ENCODE results near the gene SDC4. TPM values are rescaled to one million over a fixed set of nuclear protein-coding genes. Genes with fewer than 3 reads are reported as not detected.
A peak's percentile ranks its signal among the peaks of the same experiment; 100 is the strongest.

The SDC4 gene
- total and polyA plus RNA-seq, 7 experiments from 2014 or later = 0.21 to 46.7 (median 0.47) TPM; not detected in 1

DNA sequence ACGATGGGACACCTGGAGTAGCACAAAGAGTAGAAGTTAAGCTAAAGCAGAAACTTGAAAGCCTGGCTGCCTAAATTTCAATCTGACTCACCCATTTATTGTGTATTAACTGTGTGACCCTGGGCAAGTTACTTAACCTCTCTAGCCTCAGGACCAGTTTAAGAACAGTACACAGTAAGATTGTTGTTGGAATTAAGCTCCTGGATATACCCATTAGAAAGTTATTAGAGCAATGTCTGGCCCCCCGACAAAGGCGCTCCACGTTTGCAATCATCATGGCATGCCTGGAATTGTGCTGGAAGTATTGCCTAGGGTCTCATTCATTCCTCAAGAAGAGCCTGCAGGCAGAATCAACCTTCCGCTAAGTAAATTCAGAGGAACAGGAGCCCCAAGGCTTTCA, 1.4 kb downstream of the SDC4 start:
- Histone ChIP-seq H3K27me3 (ENCODE audit: control insufficient read depth in 2 of 2, insufficient read depth in 2 of 2, low read length in 2 of 2) (no peaks in the 10 kb centered on the region), H3K4me1 (ENCODE audit: control insufficient read depth in 2 of 2, insufficient read depth in 2 of 2, low read length in 2 of 2) (peaks cover 4% of the 10 kb centered on the region in 2 donors), H3K36me3 (ENCODE audit: control insufficient read depth in 2 of 3, insufficient read depth in 3 of 3, low read length in 3 of 3) (no peaks in the 10 kb centered on the region), H3K27ac (ENCODE audit: low read depth, low read length) (no peak overlapping the region), H3K4me3 (ENCODE audit: low read length) (no peak overlapping the region), H3K9me3 (ENCODE audit: control insufficient read depth in 2 of 3, low read length in 3 of 3) (no peaks in the 10 kb centered on the region)
- no peak for ATAC-seq
- no peak for DNase-seq
- Mint-ChIP-seq H3K36me3 (no peaks in the 10 kb centered on the region), H3K27me3 (peaks cover 0 to 18% (median 7%) of the 10 kb centered on the region in 5 donors), H3K4me1 (peaks cover 3 to 61% (median 7%) of the 10 kb centered on the region in 7 donors), H3K9me3 (no peaks in the 10 kb centered on the region), H3K4me3 (peak overlapping the region in 9 of 10 donors; percentile 16 to 95 (median 76)), H3K27ac (peak overlapping the region in 3 of 9 donors; percentile 40 to 83 (median 72))
- ChIA-PET CTCF (interaction anchor here (2.1 kb wide), 1 partner anchor 24 kb away, joined by 4 read pairs; no protein-coding TSS in a partner anchor), POLR2A (no interaction called here)
- intact Hi-C loops (cut with micrococcal nuclease) = no loop called here

DNA sequence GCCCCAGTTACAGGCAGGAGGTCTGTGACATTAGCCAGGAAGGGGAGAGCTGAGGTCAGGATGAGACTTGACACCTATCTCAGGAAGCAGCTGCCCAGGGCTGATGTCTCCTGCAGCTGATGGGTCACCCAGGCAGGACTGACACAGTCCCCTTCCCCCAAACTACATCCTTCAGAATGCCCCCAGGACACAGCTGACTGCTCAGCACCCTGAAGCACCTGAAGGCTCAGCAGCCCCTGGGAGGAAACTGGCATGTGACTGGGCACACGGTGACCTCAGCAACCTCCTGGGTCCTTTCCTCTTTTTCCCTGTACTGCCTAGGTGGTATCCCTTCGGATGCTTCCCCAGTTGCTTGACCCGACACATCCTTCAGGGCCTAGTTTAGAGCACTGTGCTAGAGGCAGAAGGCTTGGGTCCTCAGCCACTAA, 1.9 kb downstream of the SDC4 start:
- H3K27ac Mint-ChIP-seq = peak overlapping the region in 2 of 9 donors; percentile 40 to 49
- intact Hi-C loops (cut with micrococcal nuclease) = no loop called here
- POLR2A ChIA-PET = no interaction called here

GRCh38 chr20:45345104-45345936, 2.9 kb downstream of the SDC4 start:
- Histone ChIP-seq H3K4me1 (ENCODE audit: control insufficient read depth in 2 of 2, insufficient read depth in 2 of 2, low read length in 2 of 2) (peaks cover 4% of the 10 kb centered on the region in 2 donors), H3K9me3 (ENCODE audit: control insufficient read depth in 2 of 3, low read length in 3 of 3) (no peaks in the 10 kb centered on the region), H3K27me3 (ENCODE audit: control insufficient read depth in 2 of 2, insufficient read depth in 2 of 2, low read length in 2 of 2) (no peaks in the 10 kb centered on the region), H3K36me3 (ENCODE audit: control insufficient read depth in 2 of 3, insufficient read depth in 3 of 3, low read length in 3 of 3) (no peaks in the 10 kb centered on the region), H3K27ac (ENCODE audit: low read depth, low read length) (no peak overlapping the region), H3K4me3 (ENCODE audit: low read length) (no peak overlapping the region)
- no peaks in the 10 kb centered on the region for H3K9me3 Mint-ChIP-seq
- ATAC-seq (no peak), DNase-seq (no peak)
- H3K27ac Mint-ChIP-seq = no peak overlapping the region
- peak overlapping the region in 2 of 10 donors; percentile 16 to 95 for H3K4me3 Mint-ChIP-seq
- ChIA-PET POLR2A (no interaction called here), CTCF (interaction anchor here (2.1 kb wide), 1 partner anchor 22 kb away, joined by 4 read pairs; no protein-coding TSS in a partner anchor)
- H3K27me3 Mint-ChIP-seq = peaks cover 0 to 18% (median 7%) of the 10 kb centered on the region in 5 donors
- peaks cover 3 to 66% (median 7%) of the 10 kb centered on the region in 7 donors for H3K4me1 Mint-ChIP-seq
- intact Hi-C loops (cut with micrococcal nuclease) = no loop called here
- peaks cover 0 to under 1% (median 0%) of the 10 kb centered on the region in 5 donors for H3K36me3 Mint-ChIP-seq

More for the DNA sequence above, 1.9 kb downstream of the SDC4 start:
- no peak overlapping the region for H3K4me3 ChIP-seq (ENCODE audit: low read length)
- no peak for ATAC-seq
- H3K9me3 ChIP-seq (ENCODE audit: control insufficient read depth in 2 of 3, low read length in 3 of 3) = no peaks in the 10 kb centered on the region
- H3K36me3 ChIP-seq (ENCODE audit: control insufficient read depth in 2 of 3, insufficient read depth in 3 of 3, low read length in 3 of 3) = no peaks in the 10 kb centered on the region
- peaks cover 4% of the 10 kb centered on the region in 2 donors for H3K4me1 ChIP-seq (ENCODE audit: control insufficient read depth in 2 of 2, insufficient read depth in 2 of 2, low read length in 2 of 2)
- Mint-ChIP-seq H3K4me3 (peak overlapping the region in 2 of 10 donors; percentile 39 to 95), H3K9me3 (no peaks in the 10 kb centered on the region), H3K27me3 (peaks cover 0 to 18% (median 7%) of the 10 kb centered on the region in 5 donors), H3K36me3 (no peaks in the 10 kb centered on the region), H3K4me1 (peaks cover 3 to 61% (median 7%) of the 10 kb centered on the region in 7 donors)
- CTCF ChIA-PET = interaction anchor here (2.1 kb wide), 1 partner anchor 23 kb away, joined by 4 read pairs; no protein-coding TSS in a partner anchor
- H3K27ac ChIP-seq (ENCODE audit: low read depth, low read length) = no peak overlapping the region
- no peak for DNase-seq
- no peaks in the 10 kb centered on the region for H3K27me3 ChIP-seq (ENCODE audit: control insufficient read depth in 2 of 2, insufficient read depth in 2 of 2, low read length in 2 of 2)

- Histone ChIP-seq H3K4me1 (ENCODE audit: control insufficient read depth in 2 of 2, insufficient read depth in 2 of 2, low read length in 2 of 2) (peaks cover 4% of the 10 kb centered on the region in 2 donors), H3K4me3 (ENCODE audit: low read length) (no peak overlapping the region), H3K36me3 (ENCODE audit: control insufficient read depth in 2 of 3, insufficient read depth in 3 of 3, low read length in 3 of 3) (no peaks in the 10 kb centered on the region), H3K27me3 (ENCODE audit: control insufficient read depth in 2 of 2, insufficient read depth in 2 of 2, low read length in 2 of 2) (no peaks in the 10 kb centered on the region), H3K9me3 (ENCODE audit: control insufficient read depth in 2 of 3, low read length in 3 of 3) (no peaks in the 10 kb centered on the region), H3K27ac (ENCODE audit: low read depth, low read length) (no peak overlapping the region)
- DNase-seq = no peak
- intact Hi-C loops (cut with micrococcal nuclease) = no loop called here
- Mint-ChIP-seq H3K36me3 (peaks cover 0 to 1% (median 0%) of the 10 kb centered on the region in 5 donors), H3K27me3 (peaks cover 0 to 18% (median 7%) of the 10 kb centered on the region in 5 donors), H3K4me3 (peak overlapping the region in 1 of 10 donors; percentile 42), H3K4me1 (peaks cover 3 to 67% (median 7%) of the 10 kb centered on the region in 7 donors), H3K27ac (no peak overlapping the region), H3K9me3 (no peaks in the 10 kb centered on the region)
- CTCF ChIA-PET = interaction anchor here (0.5 to 0.6 kb wide), 2 partner anchors 135 to 140 kb away, joined by 3 to 4 read pairs; no protein-coding TSS in a partner anchor
- POLR2A ChIA-PET = no interaction called here
- ATAC-seq = peak; percentile 63
Measured at GRCh38 chr20:45344168-45344860, 3.9 kb downstream of the SDC4 start.

DNA sequence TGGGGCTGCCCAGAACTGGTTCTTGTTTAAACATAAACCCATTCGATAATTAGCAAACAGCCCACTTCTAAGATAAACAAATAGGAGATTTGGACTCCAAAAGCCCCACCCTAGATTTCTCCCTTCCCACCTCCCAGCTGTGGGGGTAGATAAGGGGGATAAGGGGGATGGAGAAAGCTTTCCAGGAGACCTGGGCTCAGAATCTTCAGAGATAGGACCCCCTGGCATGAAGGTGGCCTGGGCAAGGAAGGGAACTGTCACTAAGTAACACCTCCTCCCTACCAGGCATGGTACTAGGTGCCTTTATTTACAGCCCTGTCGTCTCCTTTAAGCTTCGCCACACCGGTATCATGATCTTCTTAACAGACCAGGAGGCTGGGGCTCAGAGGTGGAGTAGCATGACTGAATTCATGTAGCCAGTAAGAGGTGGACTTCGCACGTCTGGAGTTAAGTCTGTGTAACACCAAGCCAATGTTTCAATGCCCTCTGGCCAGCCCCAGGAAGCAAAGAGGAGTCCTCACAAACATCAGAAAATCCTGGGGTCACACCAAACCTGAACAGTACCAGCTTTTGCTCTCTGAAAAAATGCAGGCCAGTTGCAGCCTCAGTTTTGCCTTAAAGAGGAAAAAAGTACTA, 4.6 kb downstream of the SDC4 start:
- CTCF ChIA-PET = interaction anchor here (0.5 to 0.6 kb wide), 2 partner anchors 136 to 141 kb away, joined by 3 to 4 read pairs; no protein-coding TSS in a partner anchor
- H3K27me3 Mint-ChIP-seq = peaks cover 0 to 18% (median 7%) of the 10 kb centered on the region in 5 donors
- DNase-seq (no peak), ATAC-seq (no peak)
- Histone ChIP-seq H3K4me1 (ENCODE audit: control insufficient read depth in 2 of 2, insufficient read depth in 2 of 2, low read length in 2 of 2) (peaks cover 4% of the 10 kb centered on the region in 2 donors), H3K27ac (ENCODE audit: low read depth, low read length) (no peak overlapping the region), H3K4me3 (ENCODE audit: low read length) (no peak overlapping the region), H3K27me3 (ENCODE audit: control insufficient read depth in 2 of 2, insufficient read depth in 2 of 2, low read length in 2 of 2) (no peaks in the 10 kb centered on the region), H3K9me3 (ENCODE audit: control insufficient read depth in 2 of 3, low read length in 3 of 3) (no peaks in the 10 kb centered on the region), H3K36me3 (ENCODE audit: control insufficient read depth in 2 of 3, insufficient read depth in 3 of 3, low read length in 3 of 3) (no peaks in the 10 kb centered on the region)
- no peaks in the 10 kb centered on the region for H3K9me3 Mint-ChIP-seq
- peaks cover 0 to 1% (median 0%) of the 10 kb centered on the region in 5 donors for H3K36me3 Mint-ChIP-seq
- H3K4me3 Mint-ChIP-seq = no peak overlapping the region
- intact Hi-C loops (cut with micrococcal nuclease) = no loop called here
- H3K4me1 Mint-ChIP-seq = peaks cover 3 to 67% (median 7%) of the 10 kb centered on the region in 7 donors
- POLR2A ChIA-PET = no interaction called here
- H3K27ac Mint-ChIP-seq = no peak overlapping the region

GRCh38 chr20:45342855-45343531, 5.2 kb downstream of the SDC4 start:
- Histone ChIP-seq H3K9me3 (ENCODE audit: control insufficient read depth in 2 of 3, low read length in 3 of 3) (no peaks in the 10 kb centered on the region), H3K27ac (ENCODE audit: low read depth, low read length) (no peak overlapping the region), H3K36me3 (ENCODE audit: control insufficient read depth in 2 of 3, insufficient read depth in 3 of 3, low read length in 3 of 3) (no peaks in the 10 kb centered on the region), H3K4me1 (ENCODE audit: control insufficient read depth in 2 of 2, insufficient read depth in 2 of 2, low read length in 2 of 2) (peaks cover 4% of the 10 kb centered on the region in 2 donors), H3K4me3 (ENCODE audit: low read length) (no peak overlapping the region), H3K27me3 (ENCODE audit: control insufficient read depth in 2 of 2, insufficient read depth in 2 of 2, low read length in 2 of 2) (no peaks in the 10 kb centered on the region)
- Mint-ChIP-seq H3K27ac (no peak overlapping the region), H3K36me3 (peaks cover 0 to 1% (median 0%) of the 10 kb centered on the region in 5 donors), H3K27me3 (peaks cover 0 to 18% (median 7%) of the 10 kb centered on the region in 5 donors), H3K9me3 (no peaks in the 10 kb centered on the region), H3K4me1 (peaks cover 5 to 64% (median 7%) of the 10 kb centered on the region in 7 donors), H3K4me3 (no peak overlapping the region)
- DNase-seq (no peak), ATAC-seq (no peak)
- intact Hi-C loops (cut with micrococcal nuclease) = no loop called here
- CTCF ChIA-PET = no interaction called here
- POLR2A ChIA-PET = no interaction called here
